ENCODE data around the gene TBC1D5. TPM values are rescaled to one million over a fixed set of nuclear protein-coding genes. Genes with fewer than 3 reads are reported as not detected.

TBC1D5 gene
- total RNA-seq, 1 donor from 2014 or later: 67.1 TPM

- no peak overlapping the region for H3K4me3 ChIP-seq (ENCODE audit: low read depth, low read length)
- no peaks in the 10 kb centered on the region for H3K27me3 ChIP-seq (ENCODE audit: control insufficient read depth, insufficient read depth, low read length)
- DNase-seq (ENCODE audit: low read depth) (no peak), FAIRE-seq (no peak)
- TF ChIP-seq CTCF (IDR thresholded peaks at IDR 0.05; ENCODE audit: insufficient read depth, low read length, severe bottlenecking): no peak
- H3K36me3 ChIP-seq (ENCODE audit: control insufficient read depth, insufficient read depth, low read length): no peaks in the 10 kb centered on the region
These were observed 510.0 kb downstream of the TBC1D5 start for GRCh38 chr3:17232442-17232841.

- H3K27me3 ChIP-seq (ENCODE audit: control insufficient read depth, insufficient read depth, low read length): no peaks in the 10 kb centered on the region
- no peak for DNase-seq (ENCODE audit: low read depth)
- no peak for TF ChIP-seq CTCF (IDR thresholded peaks at IDR 0.05; ENCODE audit: insufficient read depth, low read length, severe bottlenecking)
- H3K36me3 ChIP-seq (ENCODE audit: control insufficient read depth, insufficient read depth, low read length): no peaks in the 10 kb centered on the region
- FAIRE-seq: no peak
- no peak overlapping the region for H3K4me3 ChIP-seq (ENCODE audit: low read depth, low read length)
These were observed 510.7 kb downstream of the TBC1D5 start for GRCh38 chr3:17231537-17232261.

DNA sequence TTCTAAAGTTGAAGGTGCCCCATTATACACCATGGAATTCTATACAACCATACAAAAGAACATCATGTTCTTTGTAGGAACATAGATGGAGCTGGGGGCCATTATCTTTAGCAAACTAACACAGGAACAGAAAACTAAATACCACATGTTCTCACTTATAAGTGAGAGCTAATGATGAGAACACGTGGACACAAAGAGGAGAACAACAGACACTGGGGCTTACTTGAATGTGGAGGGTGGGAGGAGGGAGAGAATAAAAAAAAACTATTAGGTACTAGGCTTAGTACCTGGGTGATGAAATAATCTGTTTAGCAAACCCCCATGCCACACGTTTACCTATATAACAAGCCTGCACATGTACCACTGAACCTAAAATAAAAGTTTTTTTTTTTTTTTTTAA is 515.0 kb downstream of the TBC1D5 start:
- FAIRE-seq (no peak), DNase-seq (ENCODE audit: low read depth) (peak; percentile 39)
- H3K27me3 ChIP-seq (ENCODE audit: control insufficient read depth, insufficient read depth, low read length): no peaks in the 10 kb centered on the region
- no peak overlapping the region for H3K4me3 ChIP-seq (ENCODE audit: low read depth, low read length)
- no peaks in the 10 kb centered on the region for H3K36me3 ChIP-seq (ENCODE audit: control insufficient read depth, insufficient read depth, low read length)
- TF ChIP-seq CTCF (IDR thresholded peaks at IDR 0.05; ENCODE audit: insufficient read depth, low read length, severe bottlenecking): no peak

- TF ChIP-seq CTCF (IDR thresholded peaks at IDR 0.05; ENCODE audit: insufficient read depth, low read length, severe bottlenecking): no peak
- FAIRE-seq (no peak), DNase-seq (ENCODE audit: low read depth) (no peak)
- Histone ChIP-seq H3K4me3 (ENCODE audit: low read depth, low read length) (no peak overlapping the region), H3K36me3 (ENCODE audit: control insufficient read depth, insufficient read depth, low read length) (no peaks in the 10 kb centered on the region), H3K27me3 (ENCODE audit: control insufficient read depth, insufficient read depth, low read length) (no peaks in the 10 kb centered on the region)
These were observed 520.9 kb downstream of the TBC1D5 start for GRCh38 chr3:17221529-17221928.

DNA sequence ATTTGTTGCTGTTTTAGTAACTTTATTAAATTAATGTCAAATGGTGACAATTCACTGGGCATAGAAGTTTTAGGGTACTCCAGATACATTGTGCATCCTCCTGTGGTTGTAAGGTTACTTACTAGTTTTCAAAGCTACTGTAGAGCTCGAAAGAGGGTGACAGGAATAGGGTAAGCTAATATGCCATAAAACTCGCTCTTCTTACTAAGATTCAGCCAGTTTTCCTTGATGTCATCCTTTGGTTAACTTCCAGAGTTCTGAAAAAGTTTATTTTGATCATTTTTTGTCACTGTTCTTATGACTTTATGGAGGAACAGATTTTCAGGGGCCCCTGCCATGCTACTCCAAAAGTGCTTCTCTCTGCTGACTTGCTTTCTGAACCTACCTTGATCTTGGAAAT is 522.8 kb downstream of the TBC1D5 start:
- no peaks in the 10 kb centered on the region for H3K36me3 ChIP-seq (ENCODE audit: control insufficient read depth, insufficient read depth, low read length)
- no peak overlapping the region for H3K4me3 ChIP-seq (ENCODE audit: low read depth, low read length)
- H3K27me3 ChIP-seq (ENCODE audit: control insufficient read depth, insufficient read depth, low read length): no peaks in the 10 kb centered on the region
- TF ChIP-seq CTCF (IDR thresholded peaks at IDR 0.05; ENCODE audit: insufficient read depth, low read length, severe bottlenecking): no peak
- FAIRE-seq: no peak
- DNase-seq (ENCODE audit: low read depth): no peak

GRCh38 chr3:17218587-17218986 is 523.8 kb downstream of the TBC1D5 start:
- H3K36me3 ChIP-seq (ENCODE audit: control insufficient read depth, insufficient read depth, low read length): no peaks in the 10 kb centered on the region
- no peak for FAIRE-seq
- H3K27me3 ChIP-seq (ENCODE audit: control insufficient read depth, insufficient read depth, low read length): no peaks in the 10 kb centered on the region
- no peak for DNase-seq (ENCODE audit: low read depth)
- H3K4me3 ChIP-seq (ENCODE audit: low read depth, low read length): no peak overlapping the region
- no peak for TF ChIP-seq CTCF (IDR thresholded peaks at IDR 0.05; ENCODE audit: insufficient read depth, low read length, severe bottlenecking)

Data from bronchial epithelial cell (primary cell).